ENCODE measurements around the gene NLRP10.

DNA sequence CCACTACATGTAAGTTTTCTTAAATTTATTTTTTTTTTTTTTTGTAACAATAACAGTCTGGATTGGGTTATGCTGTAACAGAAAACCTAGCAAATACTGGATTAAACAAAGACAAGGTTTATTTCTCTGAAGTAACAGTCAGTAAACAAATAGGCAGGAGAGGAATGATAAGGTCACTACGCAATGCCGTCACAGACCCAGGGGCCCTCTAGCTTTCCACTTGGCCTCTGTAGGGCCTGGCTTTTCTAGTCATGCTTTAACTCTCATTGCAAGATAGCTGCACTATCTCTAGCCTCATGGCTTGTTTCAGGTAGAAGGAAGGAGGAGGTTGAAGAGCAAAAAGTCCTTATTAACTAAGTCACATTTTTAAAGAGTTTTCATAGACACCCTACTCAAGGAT, 40.7 kb downstream of the NLRP10 start:
- TF ChIP-seq FOXJ3 (CRISPR knock-in tag; IDR thresholded peaks at IDR 0.05): no peak
- TF ChIP-seq RXRA (IDR thresholded peaks at IDR 0.05; ENCODE audit: borderline replicate concordance, low read depth): no peak
- TF ChIP-seq, protein P1, sequence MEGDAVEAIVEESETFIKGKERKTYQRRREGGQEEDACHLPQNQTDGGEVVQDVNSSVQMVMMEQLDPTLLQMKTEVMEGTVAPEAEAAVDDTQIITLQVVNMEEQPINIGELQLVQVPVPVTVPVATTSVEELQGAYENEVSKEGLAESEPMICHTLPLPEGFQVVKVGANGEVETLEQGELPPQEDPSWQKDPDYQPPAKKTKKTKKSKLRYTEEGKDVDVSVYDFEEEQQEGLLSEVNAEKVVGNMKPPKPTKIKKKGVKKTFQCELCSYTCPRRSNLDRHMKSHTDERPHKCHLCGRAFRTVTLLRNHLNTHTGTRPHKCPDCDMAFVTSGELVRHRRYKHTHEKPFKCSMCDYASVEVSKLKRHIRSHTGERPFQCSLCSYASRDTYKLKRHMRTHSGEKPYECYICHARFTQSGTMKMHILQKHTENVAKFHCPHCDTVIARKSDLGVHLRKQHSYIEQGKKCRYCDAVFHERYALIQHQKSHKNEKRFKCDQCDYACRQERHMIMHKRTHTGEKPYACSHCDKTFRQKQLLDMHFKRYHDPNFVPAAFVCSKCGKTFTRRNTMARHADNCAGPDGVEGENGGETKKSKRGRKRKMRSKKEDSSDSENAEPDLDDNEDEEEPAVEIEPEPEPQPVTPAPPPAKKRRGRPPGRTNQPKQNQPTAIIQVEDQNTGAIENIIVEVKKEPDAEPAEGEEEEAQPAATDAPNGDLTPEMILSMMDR (IDR thresholded peaks at IDR 0.05): no peak
- TF ChIP-seq, protein P2, sequence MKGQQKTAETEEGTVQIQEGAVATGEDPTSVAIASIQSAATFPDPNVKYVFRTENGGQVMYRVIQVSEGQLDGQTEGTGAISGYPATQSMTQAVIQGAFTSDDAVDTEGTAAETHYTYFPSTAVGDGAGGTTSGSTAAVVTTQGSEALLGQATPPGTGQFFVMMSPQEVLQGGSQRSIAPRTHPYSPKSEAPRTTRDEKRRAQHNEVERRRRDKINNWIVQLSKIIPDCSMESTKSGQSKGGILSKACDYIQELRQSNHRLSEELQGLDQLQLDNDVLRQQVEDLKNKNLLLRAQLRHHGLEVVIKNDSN (IDR thresholded peaks at IDR 0.05; ENCODE audit: borderline replicate concordance, low read depth): no peak
- TF ChIP-seq GATA2 (CRISPR knock-in tag; IDR thresholded peaks at IDR 0.05): no peak
- TF ChIP-seq EP300 (IDR thresholded peaks at IDR 0.05; ENCODE audit: borderline replicate concordance in 1 of 2, low read depth in 1 of 2, low read length in 1 of 2): no peak
- no peak for TF ChIP-seq SIN3A (IDR thresholded peaks at IDR 0.05; ENCODE audit: borderline replicate concordance, low read depth, low read length)
- no peak for TF ChIP-seq POLR2AphosphoS5 (IDR thresholded peaks at IDR 0.05; ENCODE audit: low read depth, low read length)

Measured in SK-N-SH (cell line).